OCI-LY3 (cell line): Measurements from ENCODE around the gene TIAL1.

Source experiments
- H2AFZ ChIP-seq: fragments of 200-600, 300-600 bp; shearing (Covaris generic); 2 replicates; pipeline ENCODE4 v1.6.0; 2014; ENCODE audit warnings: antibody characterized with exemption, low read depth, low read length
- H3K27ac ChIP-seq: fragments of 200-600, 300-600 bp; sonication (generic); 2 replicates; pipeline ENCODE4 v1.5.1; 2014; ENCODE audit warnings: mild to moderate bottlenecking, low read length, moderate library complexity, mixed read lengths
- H3K27me3 ChIP-seq: fragments of 200-600, 300-600 bp; sonication (generic); 2 replicates; pipeline ENCODE4 v1.6.1; 2014; ENCODE audit warnings: low read depth, low read length, mixed read lengths
- H3K36me3 ChIP-seq: fragments of 200-600, 300-600 bp; sonication (generic); replicated peaks from 2 replicates; pipeline ENCODE3; 2014; ENCODE audit warnings: low read depth, low read length, mixed read lengths
- H3K4me1 ChIP-seq: fragments of 300-600, 200-600 bp; sonication (generic); 2 replicates; pipeline ENCODE4 v1.6.1; 2014; ENCODE audit warnings: low read length, mixed read lengths
- H3K4me2 ChIP-seq: fragments of 200-600, 300-600 bp; sonication (generic); 2 replicates; pipeline ENCODE4 v1.6.1; 2014; ENCODE audit warnings: low read length, mixed read lengths
- H3K4me3 ChIP-seq: fragments of 300-600, 200-600 bp; sonication (generic); 2 replicates; pipeline ENCODE4 v1.5.1; 2014; ENCODE audit warnings: antibody characterized with exemption, mild to moderate bottlenecking, low read length, moderate library complexity
- H3K79me2 ChIP-seq: fragments of 300-600, 200-600 bp; shearing (Covaris generic); 2 replicates; pipeline ENCODE4 v1.6.1; 2014; ENCODE audit warnings: mild to moderate bottlenecking, low read length, mixed read lengths
- H3K9ac ChIP-seq: fragments of 300-600, 200-600 bp; shearing (Covaris generic); 2 replicates; pipeline ENCODE4 v1.6.0; 2014; ENCODE audit warnings: mild to moderate bottlenecking, low read length, moderate library complexity
- H3K9me3 ChIP-seq: fragments of 200-600, 300-600 bp; shearing (Covaris generic); 2 replicates; pipeline ENCODE4 v1.6.1; 2014; ENCODE audit warnings: low read length, mixed read lengths; ENCODE audit not compliant: insufficient read depth
- H4K20me1 ChIP-seq: fragments of 200-600, 300-600 bp; sonication (generic); 2 replicates; pipeline ENCODE4 v1.6.1; 2016; ENCODE audit warnings: low read length, mixed read lengths; ENCODE audit not compliant: insufficient read depth
- EZH2phosphoT487 ChIP-seq: fragments of 200-600 bp; shearing (Covaris generic); IDR thresholded peaks from 2 replicates; pipeline ENCODE4 v1.6.1; 2018; ENCODE audit warnings: antibody characterized with exemption, mixed run types, low read depth
- TF ChIP-seq, protein P1 (sequence below): fragments of 200-600, 300-600 bp; sonication (generic); IDR thresholded peaks from 2 replicates; pipeline ENCODE4 v1.5.1; 2014; ENCODE audit warnings: antibody characterized with exemption, low read length, low read depth

TIAL1 gene

DNA sequence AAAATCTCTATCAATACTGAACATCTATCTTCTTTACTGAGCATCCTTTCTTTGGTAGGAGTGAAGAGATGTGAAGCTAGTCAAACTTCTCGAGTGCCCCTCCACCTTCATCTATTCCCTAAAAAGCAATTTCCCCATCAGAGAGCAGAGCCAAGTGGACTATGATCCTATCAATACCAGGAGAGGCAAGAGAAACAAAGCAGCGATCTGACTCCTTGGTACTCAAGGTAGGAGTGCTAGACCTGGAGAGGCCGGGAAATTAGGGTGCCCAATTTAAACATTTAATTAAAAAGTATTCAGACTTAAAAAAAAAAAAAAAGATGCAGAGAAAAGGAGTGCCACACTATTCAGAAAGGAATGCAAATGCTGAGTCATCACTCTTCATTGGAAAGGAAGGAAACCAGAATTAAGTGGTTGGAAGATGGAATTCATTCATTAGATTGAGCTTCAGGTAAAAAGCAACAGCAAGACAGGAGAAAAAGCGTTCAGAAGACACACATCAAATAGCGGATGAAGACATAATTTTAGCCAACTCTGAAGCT, 1.6 kb downstream of the TIAL1 start:
- Histone ChIP-seq H3K36me3 (peaks cover 24% of the 10 kb centered on the region), H3K4me2 (peak overlapping the region; percentile 85), H3K27me3 (no peaks in the 10 kb centered on the region), H3K79me2 (peaks cover 64% of the 10 kb centered on the region), H3K27ac (0 out of 2 replicates have a peak overlapping the region, but pooled peaks have one; percentile 99), H4K20me1 (peaks cover 44% of the 10 kb centered on the region), H3K9ac (peak overlapping the region; percentile 100), H3K4me3 (peak overlapping the region; percentile 100), H2AFZ (no peak overlapping the region), H3K9me3 (no peaks in the 10 kb centered on the region), H3K4me1 (peaks cover 37% of the 10 kb centered on the region)
- TF ChIP-seq EZH2phosphoT487: no peak
- TF ChIP-seq, protein P1, sequence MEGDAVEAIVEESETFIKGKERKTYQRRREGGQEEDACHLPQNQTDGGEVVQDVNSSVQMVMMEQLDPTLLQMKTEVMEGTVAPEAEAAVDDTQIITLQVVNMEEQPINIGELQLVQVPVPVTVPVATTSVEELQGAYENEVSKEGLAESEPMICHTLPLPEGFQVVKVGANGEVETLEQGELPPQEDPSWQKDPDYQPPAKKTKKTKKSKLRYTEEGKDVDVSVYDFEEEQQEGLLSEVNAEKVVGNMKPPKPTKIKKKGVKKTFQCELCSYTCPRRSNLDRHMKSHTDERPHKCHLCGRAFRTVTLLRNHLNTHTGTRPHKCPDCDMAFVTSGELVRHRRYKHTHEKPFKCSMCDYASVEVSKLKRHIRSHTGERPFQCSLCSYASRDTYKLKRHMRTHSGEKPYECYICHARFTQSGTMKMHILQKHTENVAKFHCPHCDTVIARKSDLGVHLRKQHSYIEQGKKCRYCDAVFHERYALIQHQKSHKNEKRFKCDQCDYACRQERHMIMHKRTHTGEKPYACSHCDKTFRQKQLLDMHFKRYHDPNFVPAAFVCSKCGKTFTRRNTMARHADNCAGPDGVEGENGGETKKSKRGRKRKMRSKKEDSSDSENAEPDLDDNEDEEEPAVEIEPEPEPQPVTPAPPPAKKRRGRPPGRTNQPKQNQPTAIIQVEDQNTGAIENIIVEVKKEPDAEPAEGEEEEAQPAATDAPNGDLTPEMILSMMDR: no peak

DNA sequence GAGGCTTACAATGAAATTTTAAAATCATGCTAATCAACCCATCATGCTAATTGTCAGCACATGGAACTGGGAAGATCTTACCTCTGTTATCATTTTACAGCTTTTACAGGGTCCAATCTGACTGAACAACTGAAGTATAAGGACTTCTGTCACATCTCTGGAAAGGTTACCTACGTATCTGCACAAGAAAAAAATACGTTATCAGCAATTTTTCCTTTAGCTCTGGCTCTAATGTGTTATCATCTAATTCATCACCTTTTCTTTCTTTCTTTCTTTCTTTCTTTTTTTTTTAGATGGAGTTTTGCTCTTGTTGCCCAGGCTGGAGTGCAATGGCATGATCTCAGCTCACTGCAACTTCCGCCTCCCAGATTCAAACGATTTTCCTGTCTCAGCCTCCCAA, 8.7 kb downstream of the TIAL1 start:
- H3K9ac ChIP-seq: no peak overlapping the region
- no peaks in the 10 kb centered on the region for H3K9me3 ChIP-seq
- H3K4me2 ChIP-seq: no peak overlapping the region
- TF ChIP-seq, protein P1: no peak
- no peak for TF ChIP-seq EZH2phosphoT487
- H3K79me2 ChIP-seq: peaks cover 96% of the 10 kb centered on the region
- H3K36me3 ChIP-seq: peaks cover 25% of the 10 kb centered on the region
- H3K27me3 ChIP-seq: no peaks in the 10 kb centered on the region
- H3K4me1 ChIP-seq: peaks cover 12% of the 10 kb centered on the region
- no peak overlapping the region for H3K27ac ChIP-seq
- H4K20me1 ChIP-seq: peaks cover 53% of the 10 kb centered on the region
- H2AFZ ChIP-seq: no peak overlapping the region
- H3K4me3 ChIP-seq: no peak overlapping the region

DNA sequence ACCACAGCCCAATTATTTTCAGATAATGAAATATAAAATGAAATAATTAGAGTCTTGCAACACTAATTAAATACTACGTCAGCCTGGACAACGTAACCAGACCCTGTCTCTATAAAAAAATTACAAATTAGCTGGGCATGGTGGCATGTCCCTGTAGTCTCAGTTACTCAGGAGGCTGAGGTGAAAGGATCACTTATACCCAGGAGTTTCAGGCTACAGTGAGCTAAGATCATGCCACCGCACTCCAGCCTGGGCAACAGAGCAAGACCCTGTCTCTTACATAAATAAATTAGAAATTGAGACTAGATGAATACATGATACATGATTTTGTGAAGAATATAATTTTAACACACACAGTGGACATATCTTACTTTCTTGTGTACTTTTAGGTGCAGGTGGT, 18.4 kb downstream of the TIAL1 start:
- H3K4me1 ChIP-seq: no peaks in the 10 kb centered on the region
- peaks cover 37% of the 10 kb centered on the region for H3K36me3 ChIP-seq
- no peak overlapping the region for H3K4me2 ChIP-seq
- peaks cover 15% of the 10 kb centered on the region for H3K79me2 ChIP-seq
- no peaks in the 10 kb centered on the region for H3K9me3 ChIP-seq
- H3K9ac ChIP-seq: no peak overlapping the region
- no peak overlapping the region for H3K4me3 ChIP-seq
- no peak overlapping the region for H3K27ac ChIP-seq
- no peak for TF ChIP-seq EZH2phosphoT487
- TF ChIP-seq, protein P1: no peak
- no peaks in the 10 kb centered on the region for H3K27me3 ChIP-seq
- peaks cover 4% of the 10 kb centered on the region; the same call in 1 of the 2 replicates for H4K20me1 ChIP-seq
- H2AFZ ChIP-seq: no peak overlapping the region

DNA sequence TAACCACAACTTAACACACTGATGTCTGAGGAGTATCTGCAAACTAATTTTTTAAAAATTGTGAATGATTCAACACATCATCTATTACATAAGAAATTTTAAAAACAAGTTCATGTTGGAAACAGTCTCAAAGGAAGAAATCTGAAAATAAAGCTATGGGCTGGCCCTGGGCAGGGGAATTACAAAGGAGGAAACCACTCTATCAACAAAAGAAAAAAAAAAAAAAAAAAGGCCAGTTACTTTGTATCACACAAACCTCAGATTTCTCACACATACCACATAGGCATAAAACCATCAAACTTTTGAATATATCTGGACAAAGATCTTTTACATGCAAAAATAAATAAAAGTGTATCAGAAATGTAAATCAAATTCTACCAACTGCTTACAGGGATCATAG, 20.8 kb downstream of the TIAL1 start:
- H2AFZ ChIP-seq: no peak overlapping the region
- H3K79me2 ChIP-seq: no peaks in the 10 kb centered on the region
- no peaks in the 10 kb centered on the region for H4K20me1 ChIP-seq
- H3K4me2 ChIP-seq: no peak overlapping the region
- no peak overlapping the region for H3K4me3 ChIP-seq
- H3K4me1 ChIP-seq: no peaks in the 10 kb centered on the region
- H3K27me3 ChIP-seq: no peaks in the 10 kb centered on the region
- peaks cover 31% of the 10 kb centered on the region for H3K36me3 ChIP-seq
- no peaks in the 10 kb centered on the region for H3K9me3 ChIP-seq
- H3K9ac ChIP-seq: no peak overlapping the region
- TF ChIP-seq EZH2phosphoT487: no peak
- TF ChIP-seq, protein P1: no peak
- no peak overlapping the region for H3K27ac ChIP-seq
